HepG2 (cell line): Measurements from ENCODE around the gene BABAM1. TPM values are rescaled to one million over a fixed set of nuclear protein-coding genes. Genes with fewer than 3 reads are reported as not detected.

Experiments used
- ATAC-seq: fragments of 200-7000 bp; cut with Tn5 transposase; 3 replicates; pipeline ENCODE4 v1.9.1; 2020; ENCODE audit warnings: mild to moderate bottlenecking, moderate library complexity
- BruUV-seq: library from RNA; stranded (reverse); fragments of 400-500 nt; replicated peaks from 2 replicates; lab custom pipeline; 2021; lab: Mats Ljungman, UMichigan
- CTCF ChIA-PET: fragments of 300-600 bp; formaldehyde crosslinking; extraction: SDS; loops from one replicate; lab custom pipeline; 2021; ENCODE audit warnings: low total read pairs, inconsistent platforms, low intra/inter-chr PET ratio; lab: Yijun Ruan, JAX
- POLR2A ChIA-PET: fragments of 350-600 bp; sonication (Branson Sonifier 250); formaldehyde crosslinking; loops from one replicate; lab custom pipeline; 2020; ENCODE audit warnings: antibody characterized with exemption, inconsistent platforms; lab: Yijun Ruan, JAX
- DNase-seq: peaks from one replicate; pipeline ENCODE4 v3.0.0-alpha.2; 2015; ENCODE audit warnings: low spot score
- FAIRE-seq: peaks from 3 replicates; lab custom pipeline; 2011; peaks lifted over from hg19 to GRCh38; lab: Jason Lieb, UNC
- H2AFZ ChIP-seq: one replicate; pipeline ENCODE4 v1.6.1; 2011; ENCODE audit warnings: low read length, inconsistent platforms
- H3K27ac ChIP-seq: fragments of 300-600 bp; 3 replicates; pipeline ENCODE4 v1.8.0; 2011; ENCODE audit warnings: mixed run types, mild to moderate bottlenecking, mixed read lengths, low read length, inconsistent platforms; ENCODE audit not compliant: insufficient read depth; ENCODE audit errors: extremely low read length
- H3K27me3 ChIP-seq, 2 experiments: fragments of 200-600 bp in 1 of 2; 2 replicates in 1 of 2; 3 replicates in 1 of 2; pipeline versions ENCODE4 v1.6.0 to v1.8.0; 2011; ENCODE audit warnings: low read length in 2 of 2, mild to moderate bottlenecking in 2 of 2, moderate library complexity in 2 of 2, inconsistent platforms in 1 of 2; ENCODE audit not compliant: insufficient read depth in 2 of 2, control insufficient read depth in 1 of 2
- H3K36me3 ChIP-seq, 2 experiments: fragments of 200-600 bp in 1 of 2; replicated peaks in 1 of 2; 2 replicates in 1 of 2; 3 replicates in 1 of 2; pipeline versions ENCODE4 v1.5.1 to v1.8.0; 2011; ENCODE audit warnings: low read length in 2 of 2, inconsistent platforms in 1 of 2; ENCODE audit not compliant: insufficient read depth in 2 of 2, control insufficient read depth in 1 of 2
- H3K4me1 ChIP-seq: 2 replicates; pipeline ENCODE4 v1.5.1; 2012; ENCODE audit warnings: low read length, inconsistent platforms; ENCODE audit not compliant: insufficient read depth
- H3K4me2 ChIP-seq: 2 replicates; pipeline ENCODE4 v1.6.0; 2011; ENCODE audit warnings: low read depth, low read length, inconsistent platforms
- H3K4me3 ChIP-seq, 3 experiments: fragments of 200-600 bp in 1 of 3; sonication (generic), shearing (Covaris generic) in 1 of 3; replicated peaks in 1 of 3; 2 replicates each; pipeline ENCODE4 v1.5.1; 2011 to 2016; ENCODE audit warnings: low read length in 3 of 3, inconsistent platforms in 2 of 3, low read depth in 2 of 3, mild to moderate bottlenecking in 2 of 3, control low read depth in 1 of 3, mixed read lengths in 1 of 3; ENCODE audit not compliant: insufficient read depth in 1 of 3
- H3K79me2 ChIP-seq: one replicate; pipeline ENCODE4 v1.6.1; 2011; ENCODE audit warnings: low read length, inconsistent platforms; ENCODE audit not compliant: insufficient read depth
- H3K9ac ChIP-seq: 2 replicates; pipeline ENCODE4 v1.6.0; 2011; ENCODE audit warnings: mild to moderate bottlenecking, low read depth, low read length, inconsistent platforms; ENCODE audit not compliant: insufficient read depth
- H3K9me3 ChIP-seq: 2 replicates; pipeline ENCODE4 v1.5.1; 2012; ENCODE audit warnings: mild to moderate bottlenecking, low read length
- H4K20me1 ChIP-seq: 2 replicates; pipeline ENCODE4 v1.6.0; 2011; ENCODE audit warnings: inconsistent platforms, mild to moderate bottlenecking, low read length, moderate library complexity; ENCODE audit not compliant: insufficient read depth
- E2F2 ChIP-seq: sonication (generic); formaldehyde crosslinking; IDR thresholded peaks from 2 replicates; pipeline ENCODE4 v1.4.0; 2020; ENCODE audit warnings: missing genetic modification reagents, borderline replicate concordance
- FLYWCH1 ChIP-seq: sonication (generic); formaldehyde crosslinking; IDR thresholded peaks from 2 replicates; pipeline ENCODE4 v1.8.1; 2023; ENCODE audit warnings: mild to moderate bottlenecking, missing genetic modification reagents
- FOXO4 ChIP-seq: sonication (generic); formaldehyde crosslinking; conservative IDR thresholded peaks from 2 replicates; pipeline ENCODE4 v1.8.1; 2023; ENCODE audit warnings: missing genetic modification reagents
- HHEX ChIP-seq: IDR thresholded peaks from 2 replicates; pipeline ENCODE4 v1.6.1; 2016; ENCODE audit warnings: control low read depth
- IRX3 ChIP-seq: sonication (generic); formaldehyde crosslinking; IDR thresholded peaks from 2 replicates; pipeline ENCODE4 v1.8.1; 2023; ENCODE audit warnings: mild to moderate bottlenecking, low read depth, missing genetic modification reagents, borderline replicate concordance
- RERE ChIP-seq: IDR thresholded peaks from 2 replicates; pipeline ENCODE4 v1.6.1; 2016; ENCODE audit warnings: low read depth, missing genetic modification reagents, missing compliant biosample characterization
- RFXANK ChIP-seq: IDR thresholded peaks from 2 replicates; pipeline ENCODE4 v1.6.1; 2016
- SNAPC4 ChIP-seq: sonication (generic); formaldehyde crosslinking; IDR thresholded peaks from 2 replicates; pipeline ENCODE4 v1.4.0; 2020; ENCODE audit warnings: mild to moderate bottlenecking, missing genetic modification reagents
- ZBTB20 ChIP-seq: sonication (generic); formaldehyde crosslinking; IDR thresholded peaks from 2 replicates; pipeline ENCODE4 v1.8.1; 2023; ENCODE audit warnings: missing genetic modification reagents, low read depth, mild to moderate bottlenecking, borderline replicate concordance
- ZNF530 ChIP-seq: sonication (generic); formaldehyde crosslinking; IDR thresholded peaks from 2 replicates; pipeline ENCODE4 v1.5.0; 2020; ENCODE audit warnings: low read depth, mild to moderate bottlenecking, missing genetic modification reagents
- ZNF576 ChIP-seq: sonication (generic); formaldehyde crosslinking; IDR thresholded peaks from 2 replicates; pipeline ENCODE4 v1.4.0; 2020; ENCODE audit warnings: mild to moderate bottlenecking, missing genetic modification reagents
- WGBS: methylation state at CpG from one replicate; pipeline ENCODE4 v1.1.6; 2017; ENCODE audit warnings: low lambda C conversion rate; 5-methylcytosine and 5-hydroxymethylcytosine counted together
- in situ Hi-C: cut with HindIII; loops from 2 replicates; pipeline ENCODE4 v1.10.0; 2017; ENCODE audit warnings: low pct_unique_long_range_greater_than_20kb; ENCODE audit not compliant: extremely low pct_ligation_motif_present
- intact Hi-C: fragments of 100-400 bp; cut with micrococcal nuclease; formaldehyde crosslinking; loops from one replicate; pipeline ENCODE4 v1.10.0; 2022; ENCODE audit not compliant: unreplicated experiment
- polyA plus RNA-seq, 8 experiments: library from polyadenylated mRNA; depleted of rRNA in 3 of 8; stranded (reverse) in 7 of 8; unstranded in 1 of 8; fragments of >200 nt; fragmentation: Illumina TruSeq in 4 of 8; extraction: Trizol in 4 of 8; gene quantifications; 2 replicates each; pipeline versions ENCODE4 v1.2.1 to v1.2.3, GENCODE V29; 2011 to 2016; ENCODE audit warnings: low read depth in 4 of 8, missing spikeins in 1 of 8, mixed read lengths in 1 of 8; ENCODE audit not compliant: insufficient read depth in 1 of 8
- total RNA-seq, 5 experiments: library from RNA; depleted of rRNA; stranded (reverse); fragments of >200 nt; fragmentation: Illumina TruSeq; extraction: Trizol; gene quantifications; 2 replicates each; pipeline ENCODE4 v1.2.3, GENCODE V29; 2016; ENCODE audit warnings: low read depth in 1 of 5

The BABAM1 gene
- total and polyA plus RNA-seq, 2 of the 13 experiments (the other 11 are each of a cell fraction or from before 2014, with no cell fraction given), result 70.0 to 82.0 TPM

GRCh38 chr19:17318966-17319365, 51.7 kb downstream of the BABAM1 start:
- no peaks in the 10 kb centered on the region for H4K20me1 ChIP-seq
- H3K79me2 ChIP-seq, result no peaks in the 10 kb centered on the region
- no peaks in the 10 kb centered on the region for H3K9me3 ChIP-seq
- H3K27ac ChIP-seq, result no peak overlapping the region
- POLR2A ChIA-PET, result interaction anchor here (0.6 to 1.8 kb wide), 2 partner anchors 10 to 35 kb away, joined by 3 to 11 read pairs; partner anchors contain the start of gene DDA1
- CTCF ChIA-PET, result no interaction called here
- no peaks in the 10 kb centered on the region for H3K4me1 ChIP-seq
- WGBS, result 88% methylated on average over 6 of the region's 6 CpGs
- DNase-seq (no peak), ATAC-seq (no peak), FAIRE-seq (no peak)
- H3K9ac ChIP-seq, result no peak overlapping the region
- no peak overlapping the region for H3K4me2 ChIP-seq
- BruUV-seq, result no TSS peak
- H2AFZ ChIP-seq, result no peak overlapping the region
- peaks cover 17 to 42% of the 10 kb centered on the region in 2 experiments; a peak in 4 of 5 replicates for H3K36me3 ChIP-seq
- intact Hi-C loops (no loop called here), in situ Hi-C loops (no loop called here)
- H3K27me3 ChIP-seq, result no peaks in the 10 kb centered on the region
- H3K4me3 ChIP-seq, result no peak overlapping the region
- TF ChIP-seq FLYWCH1 (no peak), SNAPC4 (CRISPR knock-in tag) (no peak), HHEX (CRISPR knock-in tag) (no peak), ZNF530 (CRISPR knock-in tag) (no peak), RFXANK (no peak), RERE (CRISPR knock-in tag) (no peak), ZNF576 (no peak), ZBTB20 (no peak), IRX3 (CRISPR knock-in tag) (no peak), E2F2 (CRISPR knock-in tag) (no peak), FOXO4 (CRISPR knock-in tag) (no peak)
